Body of pancreas (tissue), 4 donors: ENCODE data around the gene ZDHHC18.

Experiments
- CTCF ChIP-seq, 7 experiments: fragments of 450-650 bp in 4 of 7; fragments of 200-600 bp in 3 of 7; sonication (generic) in 3 of 7; IDR thresholded peaks; one replicate each; pipeline ENCODE4 v1.5.1; 2016 to 2019; ENCODE audit warnings: antibody characterized with exemption in 7 of 7
- POLR2A ChIP-seq, 3 donors: fragments of 450-650 bp; IDR thresholded peaks; one replicate each; pipeline ENCODE4 v1.6.1; 2016; ENCODE audit warnings: antibody characterized with exemption in 3 of 3, mild to moderate bottlenecking in 2 of 3

- no peak for TF ChIP-seq CTCF (IDR thresholded peaks at IDR 0.05)
- TF ChIP-seq POLR2A (IDR thresholded peaks at IDR 0.05): no peak
Observed at GRCh38 chr1:26780344-26780957, 46.0 kb upstream of the ZDHHC18 start.
